Loucy (cell line): ENCODE results near the gene FRMD4A.

Experiments used
- H2AFZ ChIP-seq: fragments of 200-600 bp; sonication (generic); 2 replicates; pipeline ENCODE4 v1.6.0; 2016; ENCODE audit warnings: antibody characterized with exemption, mild to moderate bottlenecking, low read length, moderate library complexity
- H3F3A ChIP-seq: fragments of 200-600 bp; 2 replicates; pipeline ENCODE4 v1.6.0; 2016; ENCODE audit warnings: antibody characterized with exemption, low read depth, mild to moderate bottlenecking
- H3K27me3 ChIP-seq: fragments of 200-600 bp; sonication (generic); 2 replicates; pipeline ENCODE4 v1.6.1; 2014; ENCODE audit warnings: low read length, mild to moderate bottlenecking; ENCODE audit not compliant: insufficient read depth, poor library complexity, severe bottlenecking
- H3K36me3 ChIP-seq: fragments of 200-600 bp; sonication (generic); 2 replicates; pipeline ENCODE4 v1.6.1; 2016; ENCODE audit warnings: low read length; ENCODE audit not compliant: insufficient read depth
- H3K4me1 ChIP-seq: fragments of 200-600 bp; sonication (generic); 2 replicates; pipeline ENCODE4 v1.5.1; 2014; ENCODE audit warnings: low read length, mild to moderate bottlenecking; ENCODE audit not compliant: insufficient read depth, poor library complexity, severe bottlenecking
- H3K4me2 ChIP-seq: fragments of 200-600 bp; sonication (generic); 2 replicates; pipeline ENCODE4 v1.6.0; 2014; ENCODE audit warnings: antibody characterized with exemption, low read length, low read depth, mild to moderate bottlenecking; ENCODE audit not compliant: poor library complexity, severe bottlenecking
- H3K4me3 ChIP-seq: fragments of 200-600 bp; sonication (generic); 2 replicates; pipeline ENCODE4 v1.5.1; 2014; ENCODE audit warnings: low read length, mild to moderate bottlenecking, mixed read lengths; ENCODE audit not compliant: poor library complexity, severe bottlenecking
- H3K79me2 ChIP-seq: fragments of 200-600 bp; sonication (generic); 2 replicates; pipeline ENCODE4 v1.6.1; 2014; ENCODE audit warnings: low read length; ENCODE audit not compliant: insufficient read depth
- H3K9ac ChIP-seq: fragments of 200-600 bp; sonication (generic); 2 replicates; pipeline ENCODE4 v1.6.0; 2014; ENCODE audit warnings: mild to moderate bottlenecking, low read depth, low read length, moderate library complexity; ENCODE audit not compliant: poor library complexity, severe bottlenecking
- H3K9me2 ChIP-seq: fragments of 200-600 bp; sonication (generic); replicated peaks from 2 replicates; pipeline ENCODE4 v1.6.1; 2016; ENCODE audit warnings: low read depth, low read length, mixed read lengths
- H3K9me3 ChIP-seq: fragments of 200-600 bp; sonication (generic); 2 replicates; pipeline ENCODE4 v1.6.1; 2014; ENCODE audit warnings: mild to moderate bottlenecking, antibody characterized with exemption, low read length, low read depth; ENCODE audit not compliant: insufficient read depth
- H4K20me1 ChIP-seq: fragments of 200-600 bp; sonication (generic); 2 replicates; pipeline ENCODE4 v1.6.0; 2014; ENCODE audit warnings: antibody characterized with exemption, low read length, mild to moderate bottlenecking; ENCODE audit not compliant: insufficient read depth, poor library complexity, severe bottlenecking
- EZH2phosphoT487 ChIP-seq: fragments of 200-600 bp; IDR thresholded peaks from 2 replicates; pipeline ENCODE4 v1.6.1; 2018; ENCODE audit warnings: antibody characterized with exemption, mild to moderate bottlenecking, moderate library complexity, borderline replicate concordance
- TF ChIP-seq, protein P1 (sequence below): fragments of 200-600 bp; sonication (generic); conservative IDR thresholded peaks from 2 replicates; pipeline ENCODE4 v1.5.1; 2014; ENCODE audit warnings: mild to moderate bottlenecking, antibody characterized with exemption, low read length

The FRMD4A gene

DNA sequence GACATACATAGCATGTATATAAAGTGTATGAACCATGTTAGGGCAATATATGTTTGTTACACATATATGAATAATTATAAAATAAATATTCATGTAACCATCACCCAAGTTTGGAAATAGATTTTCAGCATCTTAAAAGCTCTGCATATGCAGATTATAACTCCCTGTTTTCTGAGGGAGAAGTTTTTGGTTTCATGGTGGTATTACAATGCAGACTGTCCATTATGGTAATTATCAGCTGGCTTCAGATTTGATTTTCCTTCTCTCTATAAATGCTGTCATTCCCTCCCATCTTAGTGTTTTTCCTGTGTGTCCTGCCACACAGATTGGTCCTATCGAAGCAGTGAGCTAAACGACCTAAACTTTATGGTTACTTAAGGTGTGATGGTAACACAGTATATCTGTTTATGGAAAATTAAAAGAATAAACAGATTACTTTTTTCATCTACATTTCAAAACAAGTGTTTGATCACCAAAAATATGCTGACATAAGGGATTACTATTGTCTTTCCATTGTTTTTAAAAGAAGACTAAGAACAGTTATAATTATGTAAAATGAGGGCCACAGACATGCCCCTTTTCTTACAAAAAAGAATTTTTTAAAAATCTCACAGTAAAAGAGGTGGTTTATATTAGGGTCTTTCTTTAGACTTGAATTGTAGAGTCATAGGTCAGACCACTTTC lies 726.2 kb downstream of the FRMD4A start:
- no peak overlapping the region for H2AFZ ChIP-seq

DNA sequence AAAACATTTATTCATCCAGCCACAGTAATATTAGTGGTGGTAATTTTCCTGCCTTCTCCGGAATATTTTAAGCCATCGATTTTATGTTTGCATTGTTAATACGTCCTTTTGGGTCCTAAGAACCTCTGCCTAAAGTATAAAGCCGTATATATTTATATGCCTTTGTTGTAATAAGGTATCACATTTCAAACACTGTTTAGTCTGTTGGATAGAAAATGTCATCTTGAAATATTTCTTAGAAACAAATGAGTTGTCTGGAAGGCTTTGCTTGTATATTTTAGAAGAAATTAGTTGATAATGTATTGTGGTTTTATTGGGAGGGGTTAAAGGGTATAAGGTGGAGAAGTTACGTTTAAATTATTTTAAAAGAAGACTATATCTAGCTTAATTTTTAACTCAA lies 732.8 kb downstream of the FRMD4A start:
- Histone ChIP-seq H3K79me2 (peaks cover 11% of the 10 kb centered on the region), H2AFZ (no peak overlapping the region), H3F3A (no peaks in the 10 kb centered on the region), H3K4me2 (no peak overlapping the region), H3K4me3 (no peak overlapping the region), H4K20me1 (no peaks in the 10 kb centered on the region), H3K4me1 (no peaks in the 10 kb centered on the region), H3K36me3 (peaks cover 19% of the 10 kb centered on the region; the same call in 1 of the 2 replicates), H3K27me3 (no peaks in the 10 kb centered on the region), H3K9ac (no peak overlapping the region), H3K9me3 (no peaks in the 10 kb centered on the region), H3K9me2 (no peaks in the 10 kb centered on the region)
- TF ChIP-seq EZH2phosphoT487 = no peak
- TF ChIP-seq, protein P1, sequence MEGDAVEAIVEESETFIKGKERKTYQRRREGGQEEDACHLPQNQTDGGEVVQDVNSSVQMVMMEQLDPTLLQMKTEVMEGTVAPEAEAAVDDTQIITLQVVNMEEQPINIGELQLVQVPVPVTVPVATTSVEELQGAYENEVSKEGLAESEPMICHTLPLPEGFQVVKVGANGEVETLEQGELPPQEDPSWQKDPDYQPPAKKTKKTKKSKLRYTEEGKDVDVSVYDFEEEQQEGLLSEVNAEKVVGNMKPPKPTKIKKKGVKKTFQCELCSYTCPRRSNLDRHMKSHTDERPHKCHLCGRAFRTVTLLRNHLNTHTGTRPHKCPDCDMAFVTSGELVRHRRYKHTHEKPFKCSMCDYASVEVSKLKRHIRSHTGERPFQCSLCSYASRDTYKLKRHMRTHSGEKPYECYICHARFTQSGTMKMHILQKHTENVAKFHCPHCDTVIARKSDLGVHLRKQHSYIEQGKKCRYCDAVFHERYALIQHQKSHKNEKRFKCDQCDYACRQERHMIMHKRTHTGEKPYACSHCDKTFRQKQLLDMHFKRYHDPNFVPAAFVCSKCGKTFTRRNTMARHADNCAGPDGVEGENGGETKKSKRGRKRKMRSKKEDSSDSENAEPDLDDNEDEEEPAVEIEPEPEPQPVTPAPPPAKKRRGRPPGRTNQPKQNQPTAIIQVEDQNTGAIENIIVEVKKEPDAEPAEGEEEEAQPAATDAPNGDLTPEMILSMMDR = no peak

More for the DNA sequence above, 726.2 kb downstream of the FRMD4A start:
- H3K4me1 ChIP-seq = no peaks in the 10 kb centered on the region
- H3K9ac ChIP-seq = no peak overlapping the region
- H3K9me2 ChIP-seq = no peaks in the 10 kb centered on the region
- peaks cover 55% of the 10 kb centered on the region; the same call in 1 of the 2 replicates for H3K36me3 ChIP-seq
- no peaks in the 10 kb centered on the region for H3K79me2 ChIP-seq
- no peaks in the 10 kb centered on the region for H4K20me1 ChIP-seq
- TF ChIP-seq EZH2phosphoT487 = no peak
- TF ChIP-seq, protein P1 = no peak
- H3K27me3 ChIP-seq = no peaks in the 10 kb centered on the region
- no peak overlapping the region for H3K4me2 ChIP-seq
- H3K4me3 ChIP-seq = no peak overlapping the region
- no peaks in the 10 kb centered on the region for H3F3A ChIP-seq
- no peaks in the 10 kb centered on the region for H3K9me3 ChIP-seq

DNA sequence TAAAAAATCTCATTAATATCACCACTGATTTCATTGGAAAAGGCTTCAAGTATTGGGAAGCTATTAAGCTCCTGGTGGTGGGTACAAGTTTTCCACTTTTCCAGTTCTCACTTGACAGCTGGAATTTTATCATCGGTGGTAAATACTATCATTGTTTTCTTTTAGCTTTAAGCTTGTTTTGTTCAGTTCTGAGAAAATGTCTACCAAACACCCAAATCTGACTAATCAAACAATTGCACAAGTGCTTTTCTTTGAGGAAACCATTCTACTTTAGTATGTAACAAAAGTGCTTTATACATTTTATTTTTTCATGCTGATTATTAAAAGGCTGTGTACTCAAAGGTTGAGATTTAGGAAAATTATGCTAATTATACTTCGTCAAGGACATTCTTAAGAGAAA lies 736.1 kb downstream of the FRMD4A start:
- Histone ChIP-seq H3K4me1 (peaks cover under 1% of the 10 kb centered on the region), H2AFZ (no peak overlapping the region), H4K20me1 (no peaks in the 10 kb centered on the region), H3F3A (no peaks in the 10 kb centered on the region), H3K9me2 (no peaks in the 10 kb centered on the region), H3K4me2 (no peak overlapping the region), H3K27me3 (no peaks in the 10 kb centered on the region), H3K79me2 (peaks cover 39% of the 10 kb centered on the region), H3K9ac (no peak overlapping the region), H3K36me3 (peaks cover 2% of the 10 kb centered on the region; the same call in 1 of the 2 replicates), H3K9me3 (no peaks in the 10 kb centered on the region), H3K4me3 (no peak overlapping the region)
- TF ChIP-seq EZH2phosphoT487 = no peak
- TF ChIP-seq, protein P1 = no peak
